NCI-H146 (cell line): ENCODE measurements around the gene MEIOC.
A peak's percentile ranks its signal among the peaks of the same experiment; 100 is the strongest.
"Not testable (repeated sequence)": the region's sequence is repeated elsewhere in the genome, so short reads cannot be mapped to it uniquely, and the experiment has no call there.

ENCODE experiments used
- DNase-seq: peaks from one replicate; lab custom pipeline; 2025; lab: John Stamatoyannopoulos, UW

MEIOC gene

GRCh38 chr17:44655983-44656710 is at the start of gene MEIOC:
TSS of gene MEIOC (plus strand) at chr17:44656468. CDS start at chr17:44656614, 146 bp downstream.
- DNase-seq: peak; percentile 74

- DNase-seq: no peak
Observed at GRCh38 chr17:44606658-44607057, 49.6 kb upstream of the MEIOC start.

GRCh38 chr17:44607836-44608690 is 48.2 kb upstream of the MEIOC start:
- DNase-seq: peak; percentile 93

GRCh38 chr17:44608727-44609435 is 47.4 kb upstream of the MEIOC start:
- peak; percentile 89 for DNase-seq

- no peak for DNase-seq
Observed at GRCh38 chr17:44610331-44610730, 45.9 kb upstream of the MEIOC start.

GRCh38 chr17:44610871-44611270 is 45.4 kb upstream of the MEIOC start:
- DNase-seq: no peak

GRCh38 chr17:44614862-44615261 is 41.4 kb upstream of the MEIOC start:
- DNase-seq: no peak

GRCh38 chr17:44618652-44619051 is 37.6 kb upstream of the MEIOC start:
- not testable (repeated sequence) for DNase-seq

GRCh38 chr17:44623070-44623725 is 33.1 kb upstream of the MEIOC start:
- peak; percentile 6 for DNase-seq

- peak; percentile 41 for DNase-seq
Observed at GRCh38 chr17:44627513-44628242, 28.6 kb upstream of the MEIOC start.

- DNase-seq: peak; percentile 96
Observed at GRCh38 chr17:44628243-44629188, 27.8 kb upstream of the MEIOC start.

- no peak for DNase-seq
Observed at GRCh38 chr17:44629314-44629713, 27.0 kb upstream of the MEIOC start.

GRCh38 chr17:44630703-44631102 is 25.6 kb upstream of the MEIOC start:
- no peak for DNase-seq

GRCh38 chr17:44633998-44634397 is 22.3 kb upstream of the MEIOC start:
- DNase-seq: no peak

- DNase-seq: not testable (repeated sequence)
Observed at GRCh38 chr17:44634401-44634800, 21.9 kb upstream of the MEIOC start.

GRCh38 chr17:44636562-44636961 is 19.7 kb upstream of the MEIOC start:
- DNase-seq: peak; percentile 19

- DNase-seq: no peak
Observed at GRCh38 chr17:44637066-44637465, 19.2 kb upstream of the MEIOC start.

- DNase-seq: no peak
Observed at GRCh38 chr17:44642834-44643233, 13.4 kb upstream of the MEIOC start.

- no peak for DNase-seq
Observed at GRCh38 chr17:44645341-44645740, 10.9 kb upstream of the MEIOC start.

GRCh38 chr17:44646280-44646679 is 10.0 kb upstream of the MEIOC start:
- no peak for DNase-seq
